ENCODE data around the gene MAN1A1.

Gene MAN1A1

GRCh38 chr6:119324718-119325117 lies 24.8 kb downstream of the MAN1A1 start:
- no peak for DNase-seq

GRCh38 chr6:119323931-119324330 lies 25.6 kb downstream of the MAN1A1 start:
- no peak for DNase-seq

- DNase-seq: no peak
These were observed 26.1 kb downstream of the MAN1A1 start for GRCh38 chr6:119323478-119323877.

- no peak for DNase-seq
These were observed 26.7 kb downstream of the MAN1A1 start for GRCh38 chr6:119322715-119323350.

- DNase-seq: no peak
These were observed 27.5 kb downstream of the MAN1A1 start for GRCh38 chr6:119322034-119322433.

GRCh38 chr6:119319694-119320093 lies 29.9 kb downstream of the MAN1A1 start:
- DNase-seq: no peak

- no peak for DNase-seq
These were observed 30.8 kb downstream of the MAN1A1 start for GRCh38 chr6:119318730-119319129.

GRCh38 chr6:119318176-119318575 lies 31.4 kb downstream of the MAN1A1 start:
- no peak for DNase-seq

- DNase-seq: no peak
These were observed 32.6 kb downstream of the MAN1A1 start for GRCh38 chr6:119317007-119317406.

- no peak for DNase-seq
These were observed 34.7 kb downstream of the MAN1A1 start for GRCh38 chr6:119314885-119315272.

GRCh38 chr6:119313937-119314884 lies 35.4 kb downstream of the MAN1A1 start:
- peak in 1 of 2 donors; percentile 25 for DNase-seq

GRCh38 chr6:119312875-119313338 lies 36.7 kb downstream of the MAN1A1 start:
- peak in 1 of 2 donors; percentile 32 for DNase-seq

GRCh38 chr6:119312441-119312840 lies 37.1 kb downstream of the MAN1A1 start:
- DNase-seq: no peak

- DNase-seq: no peak
These were observed 37.9 kb downstream of the MAN1A1 start for GRCh38 chr6:119311514-119312142.

GRCh38 chr6:119310486-119311036 lies 39.0 kb downstream of the MAN1A1 start:
- peak in 1 of 2 donors; percentile 71 for DNase-seq

GRCh38 chr6:119308991-119309657 lies 40.4 kb downstream of the MAN1A1 start:
- no peak for DNase-seq

- DNase-seq: peak in 1 of 2 donors; percentile 22
These were observed 41.5 kb downstream of the MAN1A1 start for GRCh38 chr6:119308048-119308570.

- no peak for DNase-seq
These were observed 42.5 kb downstream of the MAN1A1 start for GRCh38 chr6:119307056-119307455.

- DNase-seq: no peak
These were observed 43.1 kb downstream of the MAN1A1 start for GRCh38 chr6:119306396-119306968.

- no peak for DNase-seq
These were observed 46.2 kb downstream of the MAN1A1 start for GRCh38 chr6:119303164-119303887.

GRCh38 chr6:119301429-119301828 lies 48.1 kb downstream of the MAN1A1 start:
- DNase-seq: no peak

Measured in bone marrow (tissue), 2 donors.